ELR (cell line): Measurements from ENCODE around the gene MAGI2.

Experiments used
- DNase-seq: peaks from one replicate; pipeline ENCODE4 v3.0.0-alpha.2; 2015; ENCODE audit warnings: low read depth

MAGI2 gene

GRCh38 chr7:78082556-78082955 is 1370.9 kb downstream of the MAGI2 start:
- DNase-seq, result no peak

- no peak for DNase-seq
Observed at GRCh38 chr7:78081888-78082287, 1371.6 kb downstream of the MAGI2 start.

- no peak for DNase-seq
Observed at GRCh38 chr7:78081344-78081743, 1372.1 kb downstream of the MAGI2 start.

DNA sequence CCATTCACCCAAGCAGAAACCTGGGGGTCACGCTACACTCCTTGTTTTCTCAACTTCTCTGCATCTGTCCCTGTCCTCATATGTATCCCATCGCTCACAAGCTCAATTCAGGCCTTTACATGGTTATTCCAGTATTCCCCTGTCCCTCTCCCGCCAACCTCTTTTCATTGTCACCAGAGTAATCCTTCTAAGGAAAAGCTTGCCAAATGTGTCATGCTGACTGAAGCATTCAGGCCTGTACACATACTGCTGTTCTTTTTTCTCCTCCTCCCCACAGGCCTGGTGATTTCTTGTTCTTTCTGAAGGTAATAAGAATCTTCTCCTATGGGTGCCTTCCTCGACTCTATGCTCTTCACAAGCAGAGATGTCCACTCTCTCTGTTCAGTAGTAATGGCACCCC is 1372.7 kb downstream of the MAGI2 start:
- no peak for DNase-seq

DNA sequence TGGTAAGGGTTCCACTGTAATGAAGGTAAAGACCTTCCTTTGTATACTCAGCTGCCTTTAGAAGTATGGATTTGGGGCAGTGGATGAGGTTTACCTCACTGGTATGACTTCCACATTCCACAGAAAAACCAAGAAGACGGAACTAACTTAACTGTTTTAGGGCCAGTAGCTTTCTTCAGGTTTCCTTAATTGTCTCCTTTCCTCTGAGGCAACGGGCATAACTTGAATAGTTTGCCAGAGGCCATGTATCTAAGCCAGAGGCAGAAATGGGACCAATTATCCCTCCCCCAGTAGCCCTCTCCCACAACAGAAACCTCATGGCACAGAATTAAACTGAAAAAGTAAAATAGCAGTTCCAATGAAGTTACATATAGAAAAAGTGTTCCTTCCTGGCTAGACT is 1373.2 kb downstream of the MAGI2 start:
- DNase-seq, result no peak

- no peak for DNase-seq
Observed at GRCh38 chr7:78074713-78075112, 1378.8 kb downstream of the MAGI2 start.

DNA sequence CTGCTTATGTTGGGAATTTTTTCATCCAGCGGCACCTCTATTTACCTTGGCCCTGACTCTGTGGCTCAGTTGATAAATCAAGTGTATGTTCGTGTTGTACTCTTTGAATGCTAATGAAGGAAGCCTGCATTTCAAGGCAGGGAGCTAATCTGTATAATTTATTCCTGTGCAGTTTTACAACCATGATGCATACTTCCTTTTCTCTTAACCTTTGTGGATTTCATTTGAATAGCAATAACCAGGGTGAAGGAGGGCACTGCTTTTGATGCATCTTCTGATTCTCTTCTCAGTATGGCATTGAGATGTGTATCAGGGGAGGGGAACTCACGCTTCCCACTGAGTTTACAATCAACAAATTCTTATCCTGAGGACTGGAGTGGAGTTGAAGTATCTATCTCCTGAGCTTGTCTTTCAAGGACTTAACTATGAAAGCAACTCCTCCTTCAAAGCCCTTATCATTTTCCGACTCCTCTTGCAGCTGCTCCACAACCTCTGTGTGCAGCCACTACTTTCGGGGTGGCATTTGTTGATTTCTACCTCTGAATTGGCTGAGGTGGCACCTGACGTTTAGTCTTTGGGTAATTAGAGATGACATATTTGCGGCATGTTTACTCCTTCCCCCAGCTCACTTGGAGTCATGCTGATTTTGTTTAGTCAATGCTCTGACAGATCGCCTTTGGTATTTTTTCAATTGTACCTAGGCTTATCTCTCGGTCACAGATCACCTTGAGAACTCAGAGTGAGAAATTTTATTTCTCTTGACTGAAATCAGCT is 1379.7 kb downstream of the MAGI2 start:
- no peak for DNase-seq

- DNase-seq, result no peak
Observed at GRCh38 chr7:78072201-78072590, 1381.3 kb downstream of the MAGI2 start.

DNA sequence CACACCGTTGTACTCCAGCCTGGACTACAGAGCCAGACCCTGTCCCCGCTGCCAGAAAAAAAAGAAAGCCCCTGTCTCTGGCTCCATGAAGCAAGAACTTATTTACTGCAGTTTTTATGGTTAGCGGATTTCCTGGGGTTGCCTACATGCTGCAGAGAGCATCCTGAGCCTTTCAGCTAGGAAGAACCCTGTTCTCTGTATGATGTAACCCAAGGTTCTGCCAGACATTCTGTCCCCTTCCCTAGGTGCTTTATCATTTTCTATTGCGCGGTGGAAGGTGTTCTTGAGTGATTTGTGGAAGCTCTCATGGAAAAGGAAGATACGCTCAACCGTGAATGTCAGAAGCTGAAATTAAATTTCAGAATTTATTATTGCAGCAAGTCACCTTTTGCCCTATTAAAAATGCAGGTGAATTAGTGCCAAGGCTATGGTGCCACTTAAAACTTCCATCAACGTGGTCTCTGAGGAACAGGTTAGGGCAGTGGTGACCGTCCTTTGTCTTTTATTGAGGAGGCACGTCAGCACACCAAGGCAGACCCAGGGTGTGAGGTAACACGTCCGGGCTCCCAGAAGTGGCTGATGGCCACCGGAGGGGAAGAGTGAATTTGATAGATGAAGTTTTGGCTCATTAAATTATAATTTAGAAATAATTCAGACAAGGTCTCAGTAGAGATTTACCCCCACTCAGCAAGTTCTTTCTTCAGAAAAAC is 1381.8 kb downstream of the MAGI2 start:
- no peak for DNase-seq

DNA sequence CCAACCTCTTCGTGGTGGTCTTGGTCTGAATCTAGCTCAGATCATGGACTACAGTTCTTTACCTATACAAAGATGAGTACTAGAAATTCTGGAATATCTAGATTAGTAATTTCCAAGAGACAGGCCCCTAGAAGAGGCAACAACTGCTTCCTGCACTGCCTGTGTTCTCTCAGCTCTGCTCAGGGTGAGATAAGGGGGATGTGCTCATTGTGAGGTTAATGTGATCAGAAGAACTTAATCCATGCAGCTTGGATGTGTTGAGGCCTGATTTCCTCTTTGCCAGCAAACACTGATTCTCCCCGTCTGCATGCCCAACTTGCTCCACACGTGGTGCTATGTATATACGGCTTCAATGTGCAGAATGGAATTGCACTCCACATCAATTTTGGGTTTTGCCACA is 1386.9 kb downstream of the MAGI2 start:
- no peak for DNase-seq

- DNase-seq, result no peak
Observed at GRCh38 chr7:78063758-78064157, 1389.7 kb downstream of the MAGI2 start.

DNA sequence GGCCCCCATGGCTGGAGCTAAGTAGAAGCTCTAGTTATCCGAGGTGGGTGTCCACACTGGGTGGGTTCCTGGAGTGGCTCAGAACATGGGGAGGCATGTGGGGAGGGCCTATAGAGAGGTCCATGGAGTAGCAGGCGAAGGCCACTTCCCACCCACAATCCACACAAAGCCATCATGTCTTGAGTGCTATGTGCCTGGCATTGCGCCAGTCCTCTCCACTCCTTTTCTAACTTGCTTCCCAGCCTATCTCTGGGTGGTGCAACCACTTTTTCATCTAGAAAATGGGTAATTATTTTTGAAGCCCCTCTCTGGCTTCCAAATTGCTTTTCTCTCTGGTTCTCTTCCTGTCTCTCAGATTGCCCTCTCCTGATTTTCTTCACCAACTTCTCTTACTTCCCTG is 1391.3 kb downstream of the MAGI2 start:
- no peak for DNase-seq

DNA sequence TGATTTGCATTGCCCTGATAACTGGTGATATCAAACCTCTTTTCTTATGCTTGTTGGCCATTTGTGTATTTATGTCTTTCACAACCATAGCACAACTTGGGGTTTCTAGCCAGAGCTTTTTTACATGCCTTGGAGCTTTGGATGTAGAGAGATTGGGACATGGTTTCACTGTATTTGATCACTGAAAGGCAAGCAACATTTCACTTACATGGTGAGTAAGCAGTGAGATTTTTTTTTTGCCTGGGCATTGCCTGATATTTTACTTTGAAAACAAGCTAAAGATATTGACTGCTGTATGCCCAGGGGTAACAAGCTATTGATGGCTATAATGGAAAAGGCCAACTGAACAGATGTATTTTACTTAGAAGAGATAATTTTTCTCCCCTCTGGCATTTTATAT is 1395.9 kb downstream of the MAGI2 start:
- no peak for DNase-seq

DNA sequence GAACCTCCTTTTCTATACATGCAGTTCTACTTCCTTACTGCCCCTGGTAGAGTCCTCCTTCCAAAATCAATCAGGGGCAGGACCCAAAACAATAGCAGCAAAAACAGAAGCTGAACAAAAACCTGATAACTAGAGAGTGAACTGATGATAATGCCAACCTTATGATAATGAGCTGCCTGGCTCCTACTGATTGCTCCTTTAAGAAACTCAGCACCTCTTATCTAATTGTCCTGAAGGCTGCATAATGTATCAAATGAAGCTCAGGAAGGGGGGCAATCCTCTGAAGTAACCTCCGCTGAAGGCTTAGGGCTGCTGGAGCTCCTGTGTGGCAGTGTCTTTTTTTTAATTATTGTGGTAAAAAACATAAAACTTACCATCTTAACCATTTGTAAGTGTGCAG is 1397.9 kb downstream of the MAGI2 start:
- no peak for DNase-seq

GRCh38 chr7:78055001-78055573 is 1398.4 kb downstream of the MAGI2 start:
- no peak for DNase-seq

- no peak for DNase-seq
Observed at GRCh38 chr7:78052112-78052511, 1401.4 kb downstream of the MAGI2 start.

DNA sequence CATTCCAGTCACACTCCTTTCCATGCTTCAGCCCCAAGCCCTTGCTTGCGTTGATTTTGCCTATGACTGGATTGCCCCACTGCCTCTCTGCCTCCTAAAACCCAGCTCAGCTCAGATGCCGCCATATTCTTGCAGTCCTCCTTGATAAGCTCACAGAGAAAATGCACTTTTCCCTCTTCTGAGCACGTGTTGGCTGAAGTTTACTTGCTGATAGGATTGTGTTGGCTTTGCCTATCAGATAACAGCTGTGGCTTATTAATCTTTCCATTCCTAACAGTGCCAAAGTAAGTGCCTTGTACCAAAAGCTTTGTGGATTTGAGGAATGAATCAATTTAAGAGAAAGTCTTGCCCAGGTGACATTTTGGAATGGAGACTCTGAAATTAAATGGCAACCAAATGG is 1405.7 kb downstream of the MAGI2 start:
- DNase-seq, result no peak

DNA sequence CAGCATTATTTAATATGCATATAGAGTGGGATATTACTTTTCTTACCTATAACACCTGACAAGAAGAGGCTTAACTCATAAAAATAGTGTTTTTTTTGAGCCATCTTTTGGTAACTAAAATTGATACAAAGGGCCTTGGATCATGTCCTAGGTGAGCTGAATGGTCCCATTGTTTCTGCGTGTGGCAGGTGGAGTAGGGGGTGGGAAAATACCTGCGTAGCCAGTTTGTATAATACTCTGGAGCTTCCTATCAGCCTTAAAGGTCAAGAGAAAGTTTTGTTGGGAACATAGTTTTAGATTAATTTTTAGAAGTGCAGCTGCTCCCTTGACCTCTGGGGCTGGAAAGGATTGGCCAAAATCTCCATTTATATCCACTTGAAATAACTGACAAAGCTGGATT is 1410.3 kb downstream of the MAGI2 start:
- DNase-seq, result no peak

DNA sequence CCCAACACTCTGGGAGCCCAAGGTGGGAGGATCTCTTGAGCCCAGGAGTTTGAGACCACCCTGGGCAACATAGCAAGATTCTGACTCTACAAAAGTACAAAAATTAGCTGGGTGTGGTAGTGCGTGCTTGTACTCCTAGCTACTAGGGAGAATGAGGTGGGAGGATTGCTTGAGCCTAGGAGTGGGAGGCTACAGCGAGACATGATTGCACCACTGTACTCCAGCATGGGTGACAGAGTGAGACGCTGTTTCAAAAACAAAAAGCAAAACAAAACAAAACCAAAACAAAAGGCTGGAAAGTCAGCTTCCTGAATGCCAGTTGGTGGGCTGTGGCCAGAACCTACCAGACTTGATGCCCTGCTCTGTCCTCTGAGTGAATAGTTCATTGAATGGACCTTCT is 1412.0 kb downstream of the MAGI2 start:
- DNase-seq, result no peak

DNA sequence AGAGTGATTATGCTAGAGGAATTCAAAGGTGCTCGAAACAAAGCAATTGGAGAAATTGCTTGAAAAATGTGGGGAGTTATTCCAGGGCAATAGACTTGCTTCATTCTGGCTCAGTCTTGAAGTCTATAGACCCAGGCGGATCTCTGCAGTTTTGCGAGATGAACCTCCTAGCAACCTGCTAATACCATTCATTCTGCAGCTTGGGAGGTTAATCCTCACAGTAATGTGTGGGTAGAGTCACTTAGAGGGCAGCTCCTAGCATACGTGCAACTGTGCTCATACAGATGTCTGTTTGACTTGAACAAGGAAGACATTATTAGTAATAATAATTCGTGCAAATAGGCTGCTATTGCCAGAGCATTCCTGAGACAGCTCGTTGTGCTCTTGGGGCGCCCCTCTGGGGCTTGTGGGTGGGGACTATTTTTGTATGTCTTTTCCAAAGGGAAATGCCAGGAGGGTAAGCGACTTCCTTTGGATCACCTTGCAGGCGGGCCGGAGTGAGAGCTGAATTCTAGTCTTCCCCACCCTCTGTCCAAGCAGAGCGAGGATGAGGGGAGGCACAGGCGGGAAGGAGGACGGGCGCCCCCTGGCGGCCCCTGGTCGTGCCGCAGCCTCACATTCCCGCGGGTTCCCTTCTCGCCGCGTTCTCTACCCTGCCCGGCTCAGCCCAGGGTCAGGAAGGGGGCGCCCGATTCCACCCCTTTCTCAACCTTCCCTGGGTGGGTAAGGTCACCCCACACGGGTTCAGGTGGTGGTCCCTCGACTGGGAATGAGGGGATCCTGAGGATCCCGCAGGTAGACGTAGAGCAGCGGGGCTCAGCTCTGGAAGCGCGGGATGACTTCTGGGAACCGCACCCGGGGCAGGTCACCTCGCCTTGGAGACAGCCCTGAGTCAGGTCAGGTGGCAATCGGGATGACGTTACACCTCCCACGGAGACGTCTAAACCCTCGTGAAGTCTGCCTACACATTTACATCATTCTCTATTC is 1413.4 kb downstream of the MAGI2 start:
- DNase-seq, result peak; percentile 36

DNA sequence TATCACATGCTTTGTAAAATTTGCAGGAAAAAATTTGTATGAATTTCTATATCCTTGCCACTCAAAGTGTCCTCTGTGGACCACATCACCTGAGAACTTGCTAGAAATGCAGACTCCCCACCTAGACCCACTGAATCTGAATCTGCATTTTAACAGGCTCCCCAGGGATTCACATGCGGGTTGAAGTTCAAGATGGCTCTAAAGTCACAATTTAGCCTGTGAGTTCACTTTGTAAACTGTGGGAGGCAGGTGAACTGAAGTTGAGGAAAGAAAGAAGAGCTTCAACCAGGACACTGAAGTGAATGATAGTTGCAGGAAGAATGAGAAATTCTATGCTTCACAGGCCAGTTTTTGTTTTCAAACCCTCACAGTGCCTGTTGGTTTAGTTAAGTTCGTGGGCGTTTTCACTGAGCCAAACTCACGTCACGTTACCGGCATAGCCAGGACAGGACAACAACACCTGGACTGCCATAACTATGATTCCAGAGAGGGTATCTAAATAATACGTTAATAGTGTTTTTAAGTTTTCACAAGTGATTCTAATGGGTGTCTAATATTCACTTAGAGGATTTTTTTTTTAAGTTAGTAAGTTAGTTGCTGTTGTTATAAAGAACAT is 1414.9 kb downstream of the MAGI2 start:
- DNase-seq, result no peak

GRCh38 chr7:78037603-78038002 is 1415.9 kb downstream of the MAGI2 start:
- no peak for DNase-seq
